B cell (primary cell): ENCODE measurements around the gene MRTFB.

ENCODE experiments used
- EZH2 ChIP-seq: IDR thresholded peaks from 2 replicates; pipeline ENCODE4 v1.6.1; 2012; ENCODE audit warnings: borderline replicate concordance, low read depth, mild to moderate bottlenecking, moderate library complexity, low read length; ENCODE audit not compliant: insufficient read depth, poor library complexity, severe bottlenecking
- TF ChIP-seq, protein P1 (sequence below): fragments of 200-600 bp; IDR thresholded peaks from one replicate; pipeline ENCODE4 v1.8.0; 2022; ENCODE audit warnings: antibody characterized with exemption, mild to moderate bottlenecking

GRCh38 chr16:14302031-14302398 lies 230.9 kb downstream of the MRTFB start:
- TF ChIP-seq, protein P1, sequence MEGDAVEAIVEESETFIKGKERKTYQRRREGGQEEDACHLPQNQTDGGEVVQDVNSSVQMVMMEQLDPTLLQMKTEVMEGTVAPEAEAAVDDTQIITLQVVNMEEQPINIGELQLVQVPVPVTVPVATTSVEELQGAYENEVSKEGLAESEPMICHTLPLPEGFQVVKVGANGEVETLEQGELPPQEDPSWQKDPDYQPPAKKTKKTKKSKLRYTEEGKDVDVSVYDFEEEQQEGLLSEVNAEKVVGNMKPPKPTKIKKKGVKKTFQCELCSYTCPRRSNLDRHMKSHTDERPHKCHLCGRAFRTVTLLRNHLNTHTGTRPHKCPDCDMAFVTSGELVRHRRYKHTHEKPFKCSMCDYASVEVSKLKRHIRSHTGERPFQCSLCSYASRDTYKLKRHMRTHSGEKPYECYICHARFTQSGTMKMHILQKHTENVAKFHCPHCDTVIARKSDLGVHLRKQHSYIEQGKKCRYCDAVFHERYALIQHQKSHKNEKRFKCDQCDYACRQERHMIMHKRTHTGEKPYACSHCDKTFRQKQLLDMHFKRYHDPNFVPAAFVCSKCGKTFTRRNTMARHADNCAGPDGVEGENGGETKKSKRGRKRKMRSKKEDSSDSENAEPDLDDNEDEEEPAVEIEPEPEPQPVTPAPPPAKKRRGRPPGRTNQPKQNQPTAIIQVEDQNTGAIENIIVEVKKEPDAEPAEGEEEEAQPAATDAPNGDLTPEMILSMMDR: no peak
- no peak for TF ChIP-seq EZH2
